Mammary epithelial cell (primary cell): ENCODE data around the gene CHST12.

ENCODE experiments used
- CTCF ChIP-seq, 2 donors: IDR thresholded peaks in 1 of 2; conservative IDR thresholded peaks in 1 of 2; 2 replicates each; pipeline ENCODE4 v1.5.1; 2011 to 2012; ENCODE audit warnings: inconsistent platforms in 2 of 2, low read length in 2 of 2, mild to moderate bottlenecking in 2 of 2, control low read depth in 1 of 2, low read depth in 1 of 2; ENCODE audit not compliant: insufficient read depth in 1 of 2; ENCODE audit errors: extremely low read depth in 1 of 2
- EZH2 ChIP-seq: IDR thresholded peaks from 2 replicates; pipeline ENCODE4 v1.6.1; 2012; ENCODE audit warnings: low read length, inconsistent platforms, borderline replicate concordance

- TF ChIP-seq EZH2 (no peak), CTCF (conservative IDR thresholded peaks at IDR 0.05 in 1 of 2, IDR thresholded peaks at IDR 0.05 in 1 of 2; ENCODE audit: extremely low read depth in 1 of 2, insufficient read depth in 1 of 2, low read depth in 1 of 2, low read length in 2 of 2) (no peak)
Measured at GRCh38 chr7:2487586-2488271, 84.3 kb downstream of the CHST12 start.
